Common myeloid progenitor, CD34-positive (primary cell): ENCODE results near the gene FAM20B.

ENCODE experiments used
- CTCF ChIA-PET: fragments of 350-600 bp; sonication (Branson Sonifier 250); formaldehyde crosslinking; loops from one replicate; lab custom pipeline; 2021; ENCODE audit warnings: antibody characterized with exemption; lab: Charles Lee
- POLR2A ChIA-PET: fragments of 350-600 bp; sonication (Branson Sonifier 250); formaldehyde crosslinking; loops from one replicate; lab custom pipeline; 2021; ENCODE audit warnings: antibody characterized with exemption; lab: Charles Lee
- DNase-seq, 3 donors: peaks; one replicate each; pipeline versions ENCODE4 v3.0.0 to v3.0.0-alpha.2; 2013
- H3K27ac ChIP-seq, 2 experiments: 1 replicate in 1 of 2; 2 replicates in 1 of 2; pipeline ENCODE4 v1.7.0; 2013; ENCODE audit warnings: inconsistent platforms in 2 of 2, low read length in 2 of 2, mild to moderate bottlenecking in 2 of 2, low read depth in 1 of 2, moderate library complexity in 1 of 2; ENCODE audit not compliant: severe bottlenecking in 2 of 2, insufficient read depth in 1 of 2, poor library complexity in 1 of 2
- H3K27me3 ChIP-seq, 5 experiments: replicated peaks in 2 of 5; 1 replicate in 3 of 5; 2 replicates in 2 of 5; pipeline versions ENCODE4 v1.6.1 to v1.7.0; 2013; ENCODE audit warnings: low read length in 4 of 5, mild to moderate bottlenecking in 2 of 5, moderate library complexity in 2 of 5, inconsistent platforms in 1 of 5; ENCODE audit not compliant: insufficient read depth in 5 of 5, control insufficient read depth in 4 of 5
- H3K36me3 ChIP-seq, 4 experiments: 1 replicate in 2 of 4; 2 replicates in 2 of 4; pipeline versions ENCODE4 v1.6.1 to v1.7.0; 2013; ENCODE audit warnings: low read length in 3 of 4, control low read depth in 1 of 4, mild to moderate bottlenecking in 1 of 4; ENCODE audit not compliant: control insufficient read depth in 4 of 4, insufficient read depth in 4 of 4
- H3K4me1 ChIP-seq, 4 experiments: 1 replicate in 3 of 4; 2 replicates in 1 of 4; pipeline versions ENCODE4 v1.6.1 to v1.7.1; 2013; ENCODE audit warnings: low read length in 3 of 4, mild to moderate bottlenecking in 3 of 4, control low read depth in 1 of 4, inconsistent platforms in 1 of 4, moderate library complexity in 1 of 4; ENCODE audit not compliant: control insufficient read depth in 4 of 4, insufficient read depth in 4 of 4; ENCODE audit errors: control extremely low read depth in 1 of 4
- H3K4me3 ChIP-seq, 7 experiments: 1 replicate in 4 of 7; 2 replicates in 3 of 7; pipeline versions ENCODE4 v1.5.1 to v1.7.0; 2013; ENCODE audit warnings: mild to moderate bottlenecking in 7 of 7, low read length in 6 of 7, moderate library complexity in 6 of 7, inconsistent platforms in 2 of 7, low read depth in 2 of 7, control low read depth in 1 of 7; ENCODE audit not compliant: insufficient read depth in 4 of 7, control insufficient read depth in 1 of 7; ENCODE audit errors: extremely low read depth in 1 of 7
- H3K9me3 ChIP-seq, 5 experiments: 1 replicate in 4 of 5; 2 replicates in 1 of 5; pipeline versions ENCODE4 v1.6.1 to v1.7.1; 2013; ENCODE audit warnings: low read length in 4 of 5, mild to moderate bottlenecking in 2 of 5, inconsistent platforms in 1 of 5, low read depth in 1 of 5, moderate library complexity in 1 of 5; ENCODE audit not compliant: control insufficient read depth in 4 of 5, insufficient read depth in 2 of 5; ENCODE audit errors: control extremely low read depth in 1 of 5
- WGBS: methylation state at CpG from one replicate; pipeline ENCODE4 v1.1.5; 2013; ENCODE audit not compliant: insufficient coverage; 5-methylcytosine and 5-hydroxymethylcytosine counted together

FAM20B gene

DNA sequence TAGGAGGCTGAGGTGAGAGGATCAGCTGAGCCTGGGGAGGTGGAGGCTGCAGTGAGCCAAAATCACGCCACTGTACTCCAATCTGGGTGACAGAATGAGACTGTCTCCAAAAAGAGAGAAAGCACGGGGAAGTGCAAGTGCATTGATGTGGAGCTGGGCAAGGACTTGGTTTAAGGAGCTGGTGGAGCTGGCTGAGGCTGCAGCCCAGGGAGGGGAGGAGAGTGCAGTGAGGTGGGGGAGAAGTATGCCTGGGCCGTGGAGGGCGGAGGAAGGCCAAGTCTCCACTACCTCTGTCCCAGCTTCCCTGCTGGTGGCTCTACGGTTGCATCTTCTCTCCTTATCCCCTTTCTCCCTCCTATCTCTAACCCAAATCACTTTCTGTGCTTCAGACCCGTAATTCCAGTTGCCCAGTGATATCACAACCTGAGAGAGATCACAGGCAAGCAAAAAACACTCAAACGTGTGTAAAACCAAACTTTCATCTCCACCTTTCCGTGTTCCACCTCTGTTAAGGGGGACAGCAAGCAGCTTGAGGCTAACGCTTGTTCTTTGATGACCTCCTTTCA is 67.3 kb downstream of the FAM20B start:
- H3K36me3 ChIP-seq = peaks cover 14 to 82% (median 56%) of the 10 kb centered on the region in 4 experiments
- H3K27me3 ChIP-seq = no peaks in the 10 kb centered on the region
- no peak for DNase-seq
- H3K9me3 ChIP-seq = no peaks in the 10 kb centered on the region
- H3K4me1 ChIP-seq = no peaks in the 10 kb centered on the region
- WGBS = 100% methylated on average over 9 of the region's 9 CpGs
- CTCF ChIA-PET = interaction anchor here (1.0 to 1.4 kb wide), 5 partner anchors 9 to 29 kb away, joined by 3 to 4 read pairs (median 4); no protein-coding TSS in a partner anchor
- POLR2A ChIA-PET = interaction anchor here (0.8 kb wide), 1 partner anchor 28 kb away, joined by 3 read pairs; no protein-coding TSS in a partner anchor
- H3K4me3 ChIP-seq = no peak overlapping the region
- H3K27ac ChIP-seq = no peak overlapping the region

- CTCF ChIA-PET = interaction anchor here (1.2 to 1.7 kb wide), 2 partner anchors 8 to 15 kb away, joined by 3 to 4 read pairs; no protein-coding TSS in a partner anchor
Measured at GRCh38 chr1:179094818-179095217, 69.1 kb downstream of the FAM20B start.

DNA sequence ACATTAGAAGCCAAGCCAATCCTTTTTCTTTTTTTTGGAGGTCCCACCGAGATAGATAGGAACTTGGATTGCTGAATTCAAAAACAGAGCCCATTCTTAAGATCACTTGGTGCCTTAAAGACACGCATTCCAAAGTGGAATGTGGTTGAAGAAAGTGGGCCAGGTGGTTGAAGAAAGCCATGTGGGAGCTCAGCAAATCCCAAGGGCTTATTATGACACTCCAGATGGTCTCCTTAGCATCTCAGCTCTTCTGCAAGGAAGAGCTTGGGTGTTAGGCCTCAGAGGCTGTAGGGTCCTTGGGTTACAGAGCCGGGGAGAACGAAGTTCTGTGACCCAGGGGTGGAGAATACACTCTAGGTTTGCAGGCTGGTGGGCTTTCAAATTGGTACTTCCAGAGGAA is 69.7 kb downstream of the FAM20B start:
- Histone ChIP-seq H3K36me3 (peaks cover 14 to 70% (median 47%) of the 10 kb centered on the region in 4 experiments), H3K9me3 (no peaks in the 10 kb centered on the region), H3K27ac (no peak overlapping the region), H3K4me1 (no peaks in the 10 kb centered on the region), H3K27me3 (no peaks in the 10 kb centered on the region), H3K4me3 (no peak overlapping the region)
- CTCF ChIA-PET = interaction anchor here (1.2 to 1.7 kb wide), 2 partner anchors 9 to 16 kb away, joined by 3 to 4 read pairs; no protein-coding TSS in a partner anchor
- DNase-seq = no peak
- POLR2A ChIA-PET = no interaction called here
- WGBS = 97% methylated on average over 4 of the region's 4 CpGs

More at GRCh38 chr1:179094818-179095217, 69.1 kb downstream of the FAM20B start:
- WGBS = 89% methylated on average over 3 of the region's 5 CpGs
- no peak overlapping the region for H3K4me3 ChIP-seq
- DNase-seq = no peak
- H3K4me1 ChIP-seq = no peaks in the 10 kb centered on the region
- H3K36me3 ChIP-seq = peaks cover 14 to 69% (median 48%) of the 10 kb centered on the region in 4 experiments
- H3K27ac ChIP-seq = no peak overlapping the region
- no peaks in the 10 kb centered on the region for H3K27me3 ChIP-seq
- H3K9me3 ChIP-seq = no peaks in the 10 kb centered on the region
- POLR2A ChIA-PET = no interaction called here

DNA sequence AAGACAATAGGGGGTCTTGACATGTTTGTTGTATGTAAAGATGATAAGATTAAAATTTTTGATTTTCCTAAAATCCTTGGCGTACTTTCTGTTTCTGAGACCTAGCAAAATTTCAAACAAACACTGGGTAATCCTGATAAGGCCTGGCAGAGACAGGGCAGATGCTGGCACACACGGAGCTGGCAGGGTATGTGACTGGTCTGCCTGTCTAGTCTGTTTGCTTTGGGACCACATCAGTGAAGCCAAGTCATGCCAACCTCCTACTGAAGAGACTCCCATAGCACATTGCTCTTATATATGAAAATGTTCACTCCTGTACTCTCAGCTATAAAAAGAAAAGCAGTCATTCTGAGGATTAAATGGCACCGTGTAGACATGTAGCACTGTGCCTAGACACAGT is 70.2 kb downstream of the FAM20B start:
- Histone ChIP-seq H3K9me3 (no peaks in the 10 kb centered on the region), H3K27me3 (no peaks in the 10 kb centered on the region), H3K4me3 (no peak overlapping the region), H3K27ac (no peak overlapping the region), H3K36me3 (peaks cover 14 to 70% (median 45%) of the 10 kb centered on the region in 4 experiments), H3K4me1 (no peaks in the 10 kb centered on the region)
- POLR2A ChIA-PET = no interaction called here
- CTCF ChIA-PET = interaction anchor here (1.2 to 1.7 kb wide), 2 partner anchors 9 to 16 kb away, joined by 3 to 4 read pairs; no protein-coding TSS in a partner anchor
- 95% methylated on average over 2 of the region's 3 CpGs for WGBS
- no peak for DNase-seq

- Histone ChIP-seq H3K36me3 (peaks cover 4 to 43% (median 20%) of the 10 kb centered on the region in 4 experiments), H3K27ac (no peak overlapping the region), H3K27me3 (no peaks in the 10 kb centered on the region), H3K4me1 (no peaks in the 10 kb centered on the region), H3K4me3 (no peak overlapping the region), H3K9me3 (no peaks in the 10 kb centered on the region)
- WGBS = no CpG with 5 or more reads among the region's 4 CpGs
- DNase-seq = no peak
- ChIA-PET POLR2A (no interaction called here), CTCF (no interaction called here)
Measured at GRCh38 chr1:179099891-179100290, 74.2 kb downstream of the FAM20B start.

GRCh38 chr1:179101566-179101965 is 75.9 kb downstream of the FAM20B start:
- H3K4me3 ChIP-seq = no peak overlapping the region
- H3K4me1 ChIP-seq = no peaks in the 10 kb centered on the region
- ChIA-PET CTCF (no interaction called here), POLR2A (no interaction called here)
- no peaks in the 10 kb centered on the region for H3K27me3 ChIP-seq
- DNase-seq = no peak
- peaks cover 2 to 30% (median 8%) of the 10 kb centered on the region in 4 experiments for H3K36me3 ChIP-seq
- no peaks in the 10 kb centered on the region for H3K9me3 ChIP-seq
- WGBS = 100% methylated on average over 1 of the region's 4 CpGs
- no peak overlapping the region for H3K27ac ChIP-seq

GRCh38 chr1:179103999-179104398 is 78.3 kb downstream of the FAM20B start:
- POLR2A ChIA-PET = no interaction called here
- no CpG with 5 or more reads among the region's 1 CpG for WGBS

More at GRCh38 chr1:179103999-179104398, 78.3 kb downstream of the FAM20B start:
- H3K4me3 ChIP-seq = no peak overlapping the region
- DNase-seq = no peak
- H3K9me3 ChIP-seq = no peaks in the 10 kb centered on the region
- no peaks in the 10 kb centered on the region for H3K4me1 ChIP-seq
- CTCF ChIA-PET = no interaction called here
- no peak overlapping the region for H3K27ac ChIP-seq
- no peaks in the 10 kb centered on the region for H3K27me3 ChIP-seq
- H3K36me3 ChIP-seq = peaks cover 0 to 42% (median 17%) of the 10 kb centered on the region in 4 experiments
